AG10803 (cell line): ENCODE results near the gene MROH9.
"Not testable (repeated sequence)": the region's sequence is repeated elsewhere in the genome, so short reads cannot be mapped to it uniquely, and the experiment has no call there.

Source experiments
- DNase-seq: peaks from one replicate; pipeline ENCODE4 v3.0.0; 2010; ENCODE audit warnings: low read depth
- H3K4me3 ChIP-seq: 2 replicates; pipeline ENCODE4 v1.5.1; 2011; ENCODE audit warnings: mild to moderate bottlenecking, low read length, control low read depth
- CTCF ChIP-seq: conservative IDR thresholded peaks from 2 replicates; pipeline ENCODE4 v1.5.1; 2011; ENCODE audit warnings: mild to moderate bottlenecking, low read length, control low read depth, inconsistent platforms

Gene MROH9

GRCh38 chr1:170903961-170904360 is 31.4 kb upstream of the MROH9 start:
- H3K4me3 ChIP-seq = no peak overlapping the region
- TF ChIP-seq CTCF = no peak
- no peak for DNase-seq

- no peak overlapping the region for H3K4me3 ChIP-seq
- TF ChIP-seq CTCF = no peak
- no peak for DNase-seq
Observed at GRCh38 chr1:170908942-170909341, 26.4 kb upstream of the MROH9 start.

- no peak for TF ChIP-seq CTCF
- H3K4me3 ChIP-seq = no peak overlapping the region
- peak; percentile 83 for DNase-seq
Observed at GRCh38 chr1:170910273-170910672, 25.1 kb upstream of the MROH9 start.

GRCh38 chr1:170917373-170917772 is 18.0 kb upstream of the MROH9 start:
- H3K4me3 ChIP-seq = no peak overlapping the region
- no peak for DNase-seq
- no peak for TF ChIP-seq CTCF

GRCh38 chr1:170924656-170925055 is 10.7 kb upstream of the MROH9 start:
- not testable (repeated sequence) for DNase-seq, H3K4me3 ChIP-seq

- no peak overlapping the region for H3K4me3 ChIP-seq
- DNase-seq = no peak
- no peak; the same call in 1 of the 2 replicates for TF ChIP-seq CTCF
Observed at GRCh38 chr1:170927955-170928840, 7.1 kb upstream of the MROH9 start.

- H3K4me3 ChIP-seq = peak overlapping the region; percentile 14; the same call in 1 of the 2 replicates
- no peak for TF ChIP-seq CTCF
- peak; percentile 63 for DNase-seq
Observed at GRCh38 chr1:170929412-170929834, 5.9 kb upstream of the MROH9 start.
